Loucy (cell line): ENCODE data around the gene ERCC6L.

Source experiments
- CTCF ChIP-seq: fragments of 200-600 bp; sonication (generic); conservative IDR thresholded peaks from 2 replicates; pipeline ENCODE4 v1.5.1; 2014; ENCODE audit warnings: mild to moderate bottlenecking, antibody characterized with exemption, low read length
- EZH2phosphoT487 ChIP-seq: fragments of 200-600 bp; IDR thresholded peaks from 2 replicates; pipeline ENCODE4 v1.6.1; 2018; ENCODE audit warnings: antibody characterized with exemption, mild to moderate bottlenecking, moderate library complexity, borderline replicate concordance

GRCh38 chrX:72238183-72238582, 644 bp downstream of the ERCC6L start:
- TF ChIP-seq EZH2phosphoT487 (no peak), CTCF (no peak)
